Ectodermal cell (in vitro differentiated cells): Measurements from ENCODE around the gene SIL1.
"Not testable (repeated sequence)": the region's sequence is repeated elsewhere in the genome, so short reads cannot be mapped to it uniquely, and the experiment has no call there.

Experiments used
- H3K27ac ChIP-seq: 2 replicates; pipeline ENCODE4 v1.7.0; 2013; ENCODE audit warnings: mild to moderate bottlenecking, low read depth, low read length; ENCODE audit not compliant: insufficient read depth, poor library complexity, severe bottlenecking
- H3K27me3 ChIP-seq: 2 replicates; pipeline ENCODE4 v1.7.0; 2013; ENCODE audit warnings: mild to moderate bottlenecking, low read length; ENCODE audit not compliant: insufficient read depth, control insufficient read depth, poor library complexity, severe bottlenecking
- H3K36me3 ChIP-seq: one replicate; pipeline ENCODE4 v1.7.0; 2013; ENCODE audit warnings: low read length; ENCODE audit not compliant: control insufficient read depth, insufficient read depth
- H3K4me1 ChIP-seq: one replicate; pipeline ENCODE4 v1.7.0; 2013; ENCODE audit warnings: low read length; ENCODE audit not compliant: control insufficient read depth, insufficient read depth
- H3K4me3 ChIP-seq: 2 replicates; pipeline ENCODE4 v1.7.0; 2013; ENCODE audit warnings: low read depth, low read length, control low read depth; ENCODE audit not compliant: insufficient read depth
- H3K9me3 ChIP-seq: 2 replicates; pipeline ENCODE4 v1.7.0; 2013; ENCODE audit warnings: mild to moderate bottlenecking, low read length, moderate library complexity; ENCODE audit not compliant: control insufficient read depth
- WGBS, 2 experiments: methylation state at CpG; one replicate each; pipeline ENCODE4 v1.1.7; 2013; ENCODE audit warnings: missing lambda C conversion rate in 2 of 2; 5-methylcytosine and 5-hydroxymethylcytosine counted together

Gene SIL1

DNA sequence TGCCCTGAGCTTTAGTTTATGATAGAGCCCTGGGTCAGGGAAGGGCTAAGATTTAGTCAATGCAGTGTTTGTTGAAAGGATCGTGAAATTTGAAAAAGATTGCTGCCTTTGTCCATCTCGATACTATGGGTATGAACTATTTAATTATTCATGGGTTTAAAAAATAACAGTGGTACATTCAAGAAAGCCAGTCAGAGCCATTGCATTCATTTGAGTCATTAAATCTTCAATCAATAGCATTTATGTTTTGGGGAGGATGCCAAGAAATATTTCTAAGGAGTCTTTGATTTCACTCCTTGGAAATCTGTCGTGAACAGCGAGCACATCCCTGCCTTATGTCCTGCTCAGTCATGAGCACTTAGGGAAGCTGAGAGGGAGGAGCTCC, 268.6 kb downstream of the SIL1 start:
- Histone ChIP-seq H3K4me3 (no peak overlapping the region), H3K9me3 (no peaks in the 10 kb centered on the region), H3K36me3 (peaks cover 57% of the 10 kb centered on the region), H3K27me3 (no peaks in the 10 kb centered on the region), H3K27ac (no peak overlapping the region), H3K4me1 (no peaks in the 10 kb centered on the region)
- WGBS, 2 experiments, result 97 to 100% methylated on average over 4 of the region's 4 CpGs

DNA sequence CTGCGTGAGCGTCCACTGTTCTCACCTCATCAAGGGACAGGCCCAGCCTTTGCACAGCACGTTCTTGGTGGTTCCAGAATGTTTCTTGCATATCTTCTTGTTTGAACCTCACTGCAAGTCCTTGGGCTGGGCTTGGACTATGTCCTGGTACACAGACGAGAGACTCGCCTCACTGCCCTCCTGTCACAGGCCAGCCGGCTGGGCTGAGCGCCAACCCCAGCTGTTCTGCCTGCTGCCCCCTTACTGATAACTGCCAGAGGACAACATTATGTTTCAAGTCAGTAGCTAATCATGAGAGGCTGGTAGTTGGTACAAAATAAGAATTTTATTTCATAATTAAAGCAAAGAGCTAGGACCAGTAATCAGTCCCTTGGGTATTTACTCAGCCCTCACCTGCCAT, 270.2 kb downstream of the SIL1 start:
- H3K4me1 ChIP-seq, result no peaks in the 10 kb centered on the region
- no peaks in the 10 kb centered on the region for H3K9me3 ChIP-seq
- no peaks in the 10 kb centered on the region for H3K27me3 ChIP-seq
- no peak overlapping the region for H3K4me3 ChIP-seq
- WGBS, 2 experiments, result 94 to 96% methylated on average over 7 of the region's 7 CpGs
- no peak overlapping the region for H3K27ac ChIP-seq
- H3K36me3 ChIP-seq, result peaks cover 46% of the 10 kb centered on the region

DNA sequence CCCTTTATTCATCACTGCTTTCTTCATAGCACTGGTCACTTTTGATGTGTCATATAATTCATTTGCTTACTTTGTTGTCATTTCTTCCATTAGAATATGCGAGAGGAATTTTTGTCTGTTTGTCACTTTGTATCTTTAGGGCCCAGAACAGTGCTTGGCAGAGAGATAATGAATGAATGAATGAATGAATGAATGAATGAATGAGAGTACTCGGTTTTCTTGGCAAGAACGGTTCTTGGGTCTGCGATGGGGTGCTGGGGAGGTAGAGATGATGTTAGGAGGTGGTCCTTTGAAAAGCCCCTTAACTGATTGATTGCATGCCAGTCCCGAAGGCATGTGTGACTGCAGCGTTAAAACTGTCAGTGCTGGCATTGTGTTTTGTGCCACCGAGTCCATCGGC, 270.6 kb downstream of the SIL1 start:
- no peaks in the 10 kb centered on the region for H3K9me3 ChIP-seq
- H3K27ac ChIP-seq, result no peak overlapping the region
- no peaks in the 10 kb centered on the region for H3K4me1 ChIP-seq
- WGBS, 2 experiments, result 95 to 96% methylated on average over 8 of the region's 8 CpGs
- no peaks in the 10 kb centered on the region for H3K27me3 ChIP-seq
- H3K36me3 ChIP-seq, result peaks cover 42% of the 10 kb centered on the region
- H3K4me3 ChIP-seq, result no peak overlapping the region

- H3K27me3 ChIP-seq, result no peaks in the 10 kb centered on the region
- no peak overlapping the region for H3K27ac ChIP-seq
- H3K9me3 ChIP-seq, result no peaks in the 10 kb centered on the region
- H3K4me3 ChIP-seq, result no peak overlapping the region
- peaks cover 36% of the 10 kb centered on the region for H3K36me3 ChIP-seq
- WGBS, 2 experiments, result 93 to 94% methylated on average over 16 of the region's 16 CpGs
- H3K4me1 ChIP-seq, result no peaks in the 10 kb centered on the region
These were observed 271.3 kb downstream of the SIL1 start for GRCh38 chr5:138926688-138927448.

GRCh38 chr5:138926257-138926656, 271.9 kb downstream of the SIL1 start:
- Histone ChIP-seq H3K36me3 (peaks cover 33% of the 10 kb centered on the region), H3K27ac (no peak overlapping the region)
- 92 to 95% methylated on average over 11 of the region's 11 CpGs for WGBS, 2 experiments

GRCh38 chr5:138925090-138925635, 273.0 kb downstream of the SIL1 start:
- WGBS, 2 experiments, result 97% methylated on average over 12 of the region's 12 CpGs
- Histone ChIP-seq H3K4me3 (no peak overlapping the region), H3K27me3 (no peaks in the 10 kb centered on the region), H3K4me1 (no peaks in the 10 kb centered on the region), H3K9me3 (no peaks in the 10 kb centered on the region), H3K36me3 (peaks cover 23% of the 10 kb centered on the region), H3K27ac (no peak overlapping the region)

More at GRCh38 chr5:138926257-138926656, 271.9 kb downstream of the SIL1 start:
- no peaks in the 10 kb centered on the region for H3K9me3 ChIP-seq
- no peak overlapping the region for H3K4me3 ChIP-seq
- no peaks in the 10 kb centered on the region for H3K27me3 ChIP-seq
- no peaks in the 10 kb centered on the region for H3K4me1 ChIP-seq

GRCh38 chr5:138922494-138922893, 275.7 kb downstream of the SIL1 start:
- H3K4me1 ChIP-seq, result no peaks in the 10 kb centered on the region
- no peak overlapping the region for H3K27ac ChIP-seq
- H3K9me3 ChIP-seq, result no peaks in the 10 kb centered on the region
- peaks cover 13% of the 10 kb centered on the region for H3K36me3 ChIP-seq
- no peak overlapping the region for H3K4me3 ChIP-seq
- no peaks in the 10 kb centered on the region for H3K27me3 ChIP-seq
- 90 to 97% methylated on average over 2 of the region's 2 CpGs for WGBS, 2 experiments

DNA sequence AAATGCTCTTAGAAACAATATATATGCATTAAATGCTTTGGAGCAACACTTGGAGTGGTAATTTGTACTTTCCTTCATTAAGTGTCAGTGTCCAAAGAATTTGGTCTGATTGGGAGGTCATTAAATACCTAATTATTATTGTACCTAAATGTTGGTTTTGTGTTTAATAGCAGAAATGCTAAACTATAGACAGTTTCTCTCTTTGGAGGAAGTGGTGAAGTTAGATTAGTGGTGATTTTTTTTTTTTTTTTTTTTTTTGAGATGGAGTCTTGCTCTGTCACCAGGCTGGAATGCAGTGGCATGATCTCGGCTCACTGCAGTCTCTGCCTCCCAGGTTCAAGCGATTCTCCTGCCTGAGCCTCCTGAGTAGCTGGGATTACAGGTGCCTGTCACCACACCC, 276.8 kb downstream of the SIL1 start:
- H3K4me1 ChIP-seq, H3K9me3 ChIP-seq, H3K27ac ChIP-seq, H3K27me3 ChIP-seq, H3K36me3 ChIP-seq, H3K4me3 ChIP-seq: not testable (repeated sequence)
- WGBS, 2 experiments, result 83 to 85% methylated on average over 2 of the region's 2 CpGs

GRCh38 chr5:138920181-138920580, 278.0 kb downstream of the SIL1 start:
- no peak overlapping the region for H3K4me3 ChIP-seq
- no peak overlapping the region for H3K27ac ChIP-seq
- H3K4me1 ChIP-seq, result no peaks in the 10 kb centered on the region
- no peaks in the 10 kb centered on the region for H3K9me3 ChIP-seq
- 90 to 92% methylated on average over 8 of the region's 8 CpGs for WGBS, 2 experiments
- peaks cover 6% of the 10 kb centered on the region for H3K36me3 ChIP-seq
- no peaks in the 10 kb centered on the region for H3K27me3 ChIP-seq

DNA sequence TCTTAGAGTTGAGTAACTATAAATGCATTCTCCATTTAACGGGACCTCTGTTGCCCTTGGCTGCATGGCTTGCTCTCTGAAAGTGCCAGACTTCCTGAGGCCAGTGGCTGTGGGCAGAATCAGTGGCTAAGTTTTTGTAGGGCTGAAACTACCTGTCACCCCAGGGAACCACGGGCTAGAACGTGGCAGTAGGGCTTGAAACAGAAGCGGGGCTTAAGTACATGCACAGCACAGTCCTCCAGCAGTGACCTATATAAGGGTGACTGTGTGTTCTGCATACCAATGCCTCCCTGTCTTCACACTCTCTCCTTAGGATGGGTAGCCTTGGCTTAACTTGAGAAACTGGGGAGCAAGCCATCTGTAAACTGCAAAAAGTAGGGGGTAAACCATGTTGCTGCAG, 279.5 kb downstream of the SIL1 start:
- no peak overlapping the region for H3K4me3 ChIP-seq
- H3K36me3 ChIP-seq, result no peaks in the 10 kb centered on the region
- no peaks in the 10 kb centered on the region for H3K4me1 ChIP-seq
- no peaks in the 10 kb centered on the region for H3K9me3 ChIP-seq
- H3K27ac ChIP-seq, result no peak overlapping the region
- WGBS, 2 experiments, result 80 to 84% methylated on average over 4 of the region's 4 CpGs
- H3K27me3 ChIP-seq, result no peaks in the 10 kb centered on the region
